HG02870 (cell line): ENCODE results near the gene OR7G3.

Experiments
- ATAC-seq: cut with Tn5 transposase; IDR thresholded peaks from one replicate; pipeline ENCODE4 v1.9.1; 2021; ENCODE audit warnings: mild to moderate bottlenecking, moderate library complexity; ENCODE audit not compliant: unreplicated experiment

Gene OR7G3

GRCh38 chr19:9126900-9127405 lies at the start of gene OR7G3:
Gene OR7G3 (minus strand): TSS chr19:9126950. CDS start chr19:9126950, 0 bp downstream.
- no peak for ATAC-seq

- no peak for ATAC-seq
Observed at GRCh38 chr19:9175326-9175725, 48.6 kb upstream of the OR7G3 start.

- ATAC-seq: no peak
Observed at GRCh38 chr19:9171393-9171991, 44.7 kb upstream of the OR7G3 start.

GRCh38 chr19:9166846-9167245 lies 40.1 kb upstream of the OR7G3 start:
- ATAC-seq: no peak

GRCh38 chr19:9165261-9165660 lies 38.5 kb upstream of the OR7G3 start:
- no peak for ATAC-seq

- ATAC-seq: no peak
Observed at GRCh38 chr19:9161427-9161826, 34.7 kb upstream of the OR7G3 start.

- no peak for ATAC-seq
Observed at GRCh38 chr19:9159891-9160290, 33.1 kb upstream of the OR7G3 start.

GRCh38 chr19:9156304-9156703 lies 29.6 kb upstream of the OR7G3 start:
- no peak for ATAC-seq

- no peak for ATAC-seq
Observed at GRCh38 chr19:9155591-9155990, 28.8 kb upstream of the OR7G3 start.

GRCh38 chr19:9151367-9151766 lies 24.6 kb upstream of the OR7G3 start:
- no peak for ATAC-seq

- ATAC-seq: no peak
Observed at GRCh38 chr19:9150650-9151049, 23.9 kb upstream of the OR7G3 start.

GRCh38 chr19:9149997-9150396 lies 23.2 kb upstream of the OR7G3 start:
- ATAC-seq: no peak

- ATAC-seq: no peak
Observed at GRCh38 chr19:9148697-9149096, 21.9 kb upstream of the OR7G3 start.

GRCh38 chr19:9146882-9147281 lies 20.1 kb upstream of the OR7G3 start:
- ATAC-seq: no peak

- ATAC-seq: no peak
Observed at GRCh38 chr19:9144920-9145319, 18.2 kb upstream of the OR7G3 start.

GRCh38 chr19:9140159-9140874 lies 13.6 kb upstream of the OR7G3 start, which contains the start of gene ZNF317:
Gene ZNF317 (plus strand): TSS chr19:9140397. CDS start chr19:9156017, 15,620 bp downstream.
- ATAC-seq: peak; percentile 90

- no peak for ATAC-seq
Observed at GRCh38 chr19:9139609-9140158, 12.9 kb upstream of the OR7G3 start.

- no peak for ATAC-seq
Observed at GRCh38 chr19:9132422-9132821, 5.7 kb upstream of the OR7G3 start.

GRCh38 chr19:9130965-9131364 lies 4.2 kb upstream of the OR7G3 start:
- no peak for ATAC-seq

- ATAC-seq: no peak
Observed at GRCh38 chr19:9128171-9128570, 1.4 kb upstream of the OR7G3 start.

GRCh38 chr19:9116547-9116946 lies 10.2 kb downstream of the OR7G3 start:
- ATAC-seq: no peak

- ATAC-seq: no peak
Observed at GRCh38 chr19:9115307-9115813, 11.4 kb downstream of the OR7G3 start, which contains the start of gene OR7G1. Gene OR7G1 (minus strand): TSS chr19:9115763. CDS start chr19:9115763, 0 bp downstream.
